Activated CD8-positive, alpha-beta T cell treated with anti-CD3 and anti-CD28 coated beads for 36 hours (primary cell): ENCODE results near the gene PA2G4. TPM values are rescaled to one million over a fixed set of nuclear protein-coding genes. Genes with fewer than 3 reads are reported as not detected.
"Not testable (repeated sequence)": the region's sequence is repeated elsewhere in the genome, so short reads cannot be mapped to it uniquely, and the experiment has no call there.

Source experiments
- ATAC-seq: fragments of 200-7000 bp; cut with Tn5 transposase; one replicate; pipeline ENCODE4 v1.10.0; 2021; ENCODE audit warnings: mild to moderate bottlenecking, moderate library complexity
- CTCF ChIA-PET: fragments of 350-600 bp; sonication (Branson Sonifier 250); formaldehyde crosslinking; loops from one replicate; lab custom pipeline; 2021; ENCODE audit warnings: antibody characterized with exemption; lab: Charles Lee
- POLR2A ChIA-PET: fragments of 350-600 bp; sonication (Branson Sonifier 250); formaldehyde crosslinking; loops from one replicate; lab custom pipeline; 2021; ENCODE audit warnings: antibody characterized with exemption; lab: Charles Lee
- DNase-seq: peaks from one replicate; pipeline ENCODE4 v3.0.0-alpha.2; 2020
- H3K27ac Mint-ChIP-seq: one replicate; pipeline ENCODE4 v1.8.0; 2021; ENCODE audit warnings: mild to moderate bottlenecking, mixed read lengths
- H3K27me3 Mint-ChIP-seq: one replicate; pipeline ENCODE4 v1.8.0; 2021; ENCODE audit warnings: mixed read lengths
- H3K36me3 Mint-ChIP-seq: one replicate; pipeline ENCODE4 v1.8.0; 2021; ENCODE audit warnings: low read depth, mixed read lengths
- H3K4me1 Mint-ChIP-seq: one replicate; pipeline ENCODE4 v1.8.0; 2021; ENCODE audit warnings: low read depth, mixed read lengths
- H3K4me3 Mint-ChIP-seq: one replicate; pipeline ENCODE4 v1.8.0; 2021; ENCODE audit warnings: mild to moderate bottlenecking, moderate library complexity, mixed read lengths
- H3K9me3 Mint-ChIP-seq: one replicate; pipeline ENCODE4 v1.8.0; 2021; ENCODE audit warnings: mixed read lengths
- CTCF ChIP-seq: fragments of 200-600 bp; IDR thresholded peaks from one replicate; pipeline ENCODE4 v1.8.0; 2022; ENCODE audit warnings: antibody characterized with exemption, mild to moderate bottlenecking
- intact Hi-C: fragments of 100-400 bp; cut with micrococcal nuclease; formaldehyde crosslinking; loops from one replicate; pipeline ENCODE4 v1.10.0; 2022
- total RNA-seq, 2 experiments: library from RNA; stranded (reverse); gene quantifications; one replicate each; pipeline ENCODE4 v1.2.3, GENCODE V29; 2021

PA2G4 gene
- total RNA-seq, 2 experiments from 2014 or later, result 447 to 455 TPM

DNA sequence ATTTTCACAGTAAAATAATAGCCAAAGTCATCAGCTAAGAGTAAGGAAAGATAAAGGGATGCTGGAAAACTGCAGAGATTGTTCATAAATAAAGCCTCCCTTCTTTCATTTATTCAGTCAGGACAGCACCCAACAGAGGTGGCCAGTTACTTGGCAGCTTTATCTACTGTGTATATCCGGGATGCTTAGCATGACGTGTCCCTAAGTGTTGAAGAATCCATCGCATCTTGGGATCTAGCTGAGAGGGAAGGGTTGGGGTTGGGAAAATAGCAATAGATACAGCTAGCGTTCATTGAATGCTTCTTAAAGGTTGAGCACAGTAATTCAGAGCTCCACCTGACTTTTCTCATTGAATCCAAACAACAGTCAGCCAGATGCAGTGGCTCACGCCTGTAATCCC lies 30.0 kb upstream of the PA2G4 start:
- no peaks in the 10 kb centered on the region for H3K36me3 Mint-ChIP-seq
- no peaks in the 10 kb centered on the region for H3K27me3 Mint-ChIP-seq
- ATAC-seq (no peak), DNase-seq (no peak)
- no peaks in the 10 kb centered on the region for H3K9me3 Mint-ChIP-seq
- intact Hi-C loops, result no loop called here
- no peaks in the 10 kb centered on the region for H3K4me1 Mint-ChIP-seq
- ChIA-PET CTCF (interaction anchor here (0.7 to 1.1 kb wide), 3 partner anchors 11 to 78 kb away, joined by 3 to 6 read pairs (median 5); no protein-coding TSS in a partner anchor), POLR2A (interaction anchor here (1.0 to 1.2 kb wide), 2 partner anchors 29 to 30 kb away, joined by 3 read pairs; partner anchors contain the start of gene PA2G4)
- no peak for TF ChIP-seq CTCF
- H3K27ac Mint-ChIP-seq, result no peak overlapping the region
- no peak overlapping the region for H3K4me3 Mint-ChIP-seq

- H3K27me3 Mint-ChIP-seq, POLR2A ChIA-PET, intact Hi-C loops, H3K4me3 Mint-ChIP-seq, DNase-seq, H3K36me3 Mint-ChIP-seq, H3K27ac Mint-ChIP-seq, ATAC-seq, H3K9me3 Mint-ChIP-seq: not testable (repeated sequence)
- peaks cover 14% of the 10 kb centered on the region for H3K4me1 Mint-ChIP-seq
- CTCF ChIA-PET, result interaction anchor here (1.2 to 2.1 kb wide), 4 partner anchors 17 to 82 kb away, joined by 3 to 6 read pairs (median 4); no protein-coding TSS in a partner anchor
Measured at GRCh38 chr12:56077966-56078365, 26.4 kb upstream of the PA2G4 start.

DNA sequence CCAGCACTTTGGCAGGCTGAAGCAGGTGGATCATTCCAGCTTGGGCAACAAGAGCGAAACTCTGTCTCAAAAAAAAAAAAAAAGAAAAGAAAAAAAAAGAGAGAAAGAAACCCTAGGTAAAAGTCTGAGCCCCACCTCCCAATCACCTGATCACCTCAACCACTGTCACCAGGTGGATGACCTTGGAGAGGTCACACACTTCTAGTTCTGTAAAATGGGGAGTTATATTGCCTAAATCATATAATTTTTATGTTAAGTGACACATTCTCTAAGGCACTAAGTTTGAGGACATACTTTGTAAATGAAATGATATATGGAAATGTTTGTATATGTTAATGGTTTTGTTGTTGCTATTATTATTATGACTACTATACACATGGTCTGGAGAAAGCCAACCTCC lies 25.9 kb upstream of the PA2G4 start:
- no peaks in the 10 kb centered on the region for H3K36me3 Mint-ChIP-seq
- POLR2A ChIA-PET, result interaction anchor here (0.6 to 2.5 kb wide), 4 partner anchors 18 to 60 kb away, joined by 3 to 21 read pairs (median 4); partner anchors contain the start of genes PA2G4 and ZC3H10
- H3K4me3 Mint-ChIP-seq, result peak overlapping the region; percentile 72
- H3K9me3 Mint-ChIP-seq, result no peaks in the 10 kb centered on the region
- ATAC-seq, result no peak
- no peak for TF ChIP-seq CTCF
- CTCF ChIA-PET, result interaction anchor here (1.0 to 2.1 kb wide), 9 partner anchors 10 to 32 kb away, joined by 3 to 7 read pairs (median 5); partner anchors contain the start of gene PA2G4
- H3K27ac Mint-ChIP-seq, result no peak overlapping the region
- peaks cover 8% of the 10 kb centered on the region for H3K27me3 Mint-ChIP-seq
- peaks cover 14% of the 10 kb centered on the region for H3K4me1 Mint-ChIP-seq
- no peak for DNase-seq
- intact Hi-C loops, result no loop called here

DNA sequence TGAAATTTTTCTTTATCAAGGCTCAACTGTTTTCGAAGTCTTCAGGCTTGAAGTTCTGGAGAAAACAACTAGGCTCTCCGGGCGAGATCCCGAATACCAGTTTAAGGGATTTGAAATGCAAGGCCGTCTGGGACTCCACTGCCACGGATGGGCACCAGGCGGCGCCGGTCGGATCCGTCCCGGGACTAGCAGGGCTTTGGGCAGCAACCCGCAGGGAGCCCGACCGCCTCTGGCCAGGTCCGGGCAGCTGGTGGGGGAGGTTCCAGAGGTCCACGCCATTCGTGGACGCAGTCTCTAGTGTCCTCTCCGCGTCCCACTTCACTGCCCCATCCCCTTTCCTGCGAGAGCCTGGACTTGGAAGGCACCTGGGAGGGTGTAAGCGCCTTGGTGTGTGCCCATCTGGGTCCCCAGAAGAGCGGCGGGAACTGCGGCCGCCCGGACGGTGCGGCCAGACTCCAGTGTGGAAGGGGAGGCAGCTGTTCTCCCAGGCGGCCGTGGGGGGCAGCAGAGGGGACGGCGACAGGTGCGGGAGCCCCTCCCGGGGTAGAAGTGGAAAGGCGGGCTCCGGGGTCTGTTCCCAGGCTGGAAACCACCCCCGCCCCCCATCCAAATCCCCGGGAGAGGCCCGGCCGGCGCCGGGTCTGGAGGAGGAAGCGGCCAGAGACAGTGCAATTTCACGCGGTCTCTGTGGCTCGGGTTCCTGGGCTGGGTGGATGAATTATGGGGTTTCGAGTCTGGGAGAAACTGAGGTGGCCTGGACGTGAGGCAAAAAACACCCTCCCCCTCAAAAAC lies 25.2 kb upstream of the PA2G4 start:
- peaks cover 14% of the 10 kb centered on the region for H3K4me1 Mint-ChIP-seq
- DNase-seq, result peak; percentile 63
- no peak overlapping the region for H3K27ac Mint-ChIP-seq
- ATAC-seq, result peak; percentile 60
- intact Hi-C loops, result no loop called here
- peak overlapping the region; percentile 72 for H3K4me3 Mint-ChIP-seq
- H3K9me3 Mint-ChIP-seq, result no peaks in the 10 kb centered on the region
- POLR2A ChIA-PET, result interaction anchor here (0.6 to 2.7 kb wide), 6 partner anchors 17 to 65 kb away, joined by 3 to 21 read pairs (median 4); partner anchors contain the start of genes PA2G4 and ZC3H10
- peak; percentile 83 for TF ChIP-seq CTCF
- CTCF ChIA-PET, result interaction anchor here (0.7 to 2.1 kb wide), 19 partner anchors 9 to 340 kb away, joined by 3 to 7 read pairs (median 4); partner anchors contain the start of genes PA2G4, RNF41 and SMARCC2
- no peaks in the 10 kb centered on the region for H3K36me3 Mint-ChIP-seq
- peaks cover 8% of the 10 kb centered on the region for H3K27me3 Mint-ChIP-seq

GRCh38 chr12:56079723-56080555 lies 24.4 kb upstream of the PA2G4 start, which contains the start of gene ERBB3:
Gene ERBB3 (plus strand): TSS chr12:56080165. CDS start chr12:56080301, 136 bp downstream.
- CTCF ChIA-PET, result interaction anchor here (0.7 to 2.1 kb wide), 21 partner anchors 8 to 341 kb away, joined by 3 to 7 read pairs (median 3); partner anchors contain the start of genes PA2G4, RNF41 and SMARCC2
- ATAC-seq (peak; percentile 88), DNase-seq (peak; percentile 76)
- POLR2A ChIA-PET, result interaction anchor here (1.0 to 2.7 kb wide), 6 partner anchors 16 to 64 kb away, joined by 3 to 21 read pairs (median 6); partner anchors contain the start of genes PA2G4 and ZC3H10
- H3K4me3 Mint-ChIP-seq, result peak within 1 kb of the TSS; percentile 72
- intact Hi-C loops, result no loop called here
- H3K27ac Mint-ChIP-seq, result no peak within 1 kb of the TSS
- no peaks in the 10 kb centered on the region for H3K36me3 Mint-ChIP-seq
- TF ChIP-seq CTCF, result no peak
- H3K27me3 Mint-ChIP-seq, result peaks cover 8% of the 10 kb centered on the region
- H3K9me3 Mint-ChIP-seq, result no peaks in the 10 kb centered on the region
- H3K4me1 Mint-ChIP-seq, result peaks cover 14% of the 10 kb centered on the region
